ENCODE data around the gene KRTAP10-7.

The KRTAP10-7 gene

GRCh38 chr21:44567481-44568171 lies 32.8 kb upstream of the KRTAP10-7 start:
- Histone ChIP-seq H3K4me2 (no peak overlapping the region), H2AFZ (ENCODE audit: low read depth) (no peak overlapping the region), H3K36me3 (ENCODE audit: insufficient read depth) (no peaks in the 10 kb centered on the region), H3K4me3 (IDR thresholded peaks at IDR 0.05; ENCODE audit: insufficient read depth, low read depth, low read length) (no peak overlapping the region), H3K27ac (no peak overlapping the region), H3K4me1 (ENCODE audit: low read depth, poor library complexity, severe bottlenecking) (no peaks in the 10 kb centered on the region), H3K79me2 (ENCODE audit: insufficient read depth, low read depth) (no peaks in the 10 kb centered on the region), H4K20me1 (ENCODE audit: insufficient read depth) (no peaks in the 10 kb centered on the region), H3K9ac (no peak overlapping the region), H3K27me3 (ENCODE audit: insufficient read depth, low read depth) (peaks cover 48% of the 10 kb centered on the region)
- TF ChIP-seq, protein P1, sequence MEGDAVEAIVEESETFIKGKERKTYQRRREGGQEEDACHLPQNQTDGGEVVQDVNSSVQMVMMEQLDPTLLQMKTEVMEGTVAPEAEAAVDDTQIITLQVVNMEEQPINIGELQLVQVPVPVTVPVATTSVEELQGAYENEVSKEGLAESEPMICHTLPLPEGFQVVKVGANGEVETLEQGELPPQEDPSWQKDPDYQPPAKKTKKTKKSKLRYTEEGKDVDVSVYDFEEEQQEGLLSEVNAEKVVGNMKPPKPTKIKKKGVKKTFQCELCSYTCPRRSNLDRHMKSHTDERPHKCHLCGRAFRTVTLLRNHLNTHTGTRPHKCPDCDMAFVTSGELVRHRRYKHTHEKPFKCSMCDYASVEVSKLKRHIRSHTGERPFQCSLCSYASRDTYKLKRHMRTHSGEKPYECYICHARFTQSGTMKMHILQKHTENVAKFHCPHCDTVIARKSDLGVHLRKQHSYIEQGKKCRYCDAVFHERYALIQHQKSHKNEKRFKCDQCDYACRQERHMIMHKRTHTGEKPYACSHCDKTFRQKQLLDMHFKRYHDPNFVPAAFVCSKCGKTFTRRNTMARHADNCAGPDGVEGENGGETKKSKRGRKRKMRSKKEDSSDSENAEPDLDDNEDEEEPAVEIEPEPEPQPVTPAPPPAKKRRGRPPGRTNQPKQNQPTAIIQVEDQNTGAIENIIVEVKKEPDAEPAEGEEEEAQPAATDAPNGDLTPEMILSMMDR (conservative IDR thresholded peaks at IDR 0.05; ENCODE audit: low read depth, low read length): no peak

GRCh38 chr21:44568261-44568660 lies 32.1 kb upstream of the KRTAP10-7 start:
- no peaks in the 10 kb centered on the region for H3K4me1 ChIP-seq (ENCODE audit: low read depth, poor library complexity, severe bottlenecking)
- TF ChIP-seq, protein P1 (conservative IDR thresholded peaks at IDR 0.05; ENCODE audit: low read depth, low read length): no peak
- no peak overlapping the region for H3K4me3 ChIP-seq (IDR thresholded peaks at IDR 0.05; ENCODE audit: insufficient read depth, low read depth, low read length)
- H3K27me3 ChIP-seq (ENCODE audit: insufficient read depth, low read depth): peaks cover 54% of the 10 kb centered on the region
- H3K79me2 ChIP-seq (ENCODE audit: insufficient read depth, low read depth): no peaks in the 10 kb centered on the region
- H3K9ac ChIP-seq: no peak overlapping the region
- H4K20me1 ChIP-seq (ENCODE audit: insufficient read depth): no peaks in the 10 kb centered on the region
- no peak overlapping the region for H2AFZ ChIP-seq (ENCODE audit: low read depth)
- no peak overlapping the region for H3K4me2 ChIP-seq
- no peaks in the 10 kb centered on the region for H3K36me3 ChIP-seq (ENCODE audit: insufficient read depth)
- no peak overlapping the region for H3K27ac ChIP-seq

DNA sequence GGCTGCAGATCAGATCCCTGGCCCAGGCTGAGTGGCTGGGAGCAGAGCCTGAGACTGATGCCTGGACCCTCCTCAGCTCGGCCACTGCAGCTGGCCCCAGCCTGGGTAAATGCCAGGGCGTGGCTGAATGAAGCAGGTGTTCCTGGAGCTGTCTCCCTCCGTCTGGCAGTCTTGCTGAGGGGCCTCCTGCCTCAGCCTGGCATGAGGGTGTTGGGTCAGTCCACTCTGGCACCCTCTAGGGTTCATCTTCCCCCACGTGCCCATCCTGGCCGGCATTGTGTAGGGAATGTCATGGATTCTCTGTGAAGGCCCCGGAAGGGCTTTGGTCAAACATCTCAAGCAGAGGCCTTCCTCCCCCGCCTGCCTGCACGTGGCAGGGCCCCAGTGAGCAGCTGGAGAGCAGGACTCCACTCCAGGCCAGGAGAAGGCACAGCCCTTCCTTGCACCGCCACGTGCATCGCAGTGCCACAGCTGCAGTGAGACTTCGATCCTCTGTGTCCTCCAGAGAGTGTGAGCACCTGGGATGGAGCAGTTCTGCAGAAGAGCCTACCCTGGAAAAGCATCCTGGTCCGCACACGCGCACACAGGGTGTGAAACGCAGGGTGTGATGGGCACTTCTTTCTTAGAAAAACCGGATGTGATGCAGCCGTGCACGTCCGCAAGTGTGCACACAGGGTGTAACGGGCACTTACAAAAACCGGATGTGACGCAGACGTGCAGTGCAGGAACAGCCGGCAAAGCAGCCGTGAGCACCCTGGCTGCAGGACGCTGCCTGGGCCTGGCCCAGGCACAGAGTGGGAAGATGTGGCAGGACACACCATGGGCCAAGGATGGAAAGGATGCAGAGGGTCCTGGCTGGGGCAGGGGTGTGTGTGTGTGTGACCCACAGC lies 31.5 kb upstream of the KRTAP10-7 start:
- Histone ChIP-seq H4K20me1 (ENCODE audit: insufficient read depth) (no peaks in the 10 kb centered on the region), H2AFZ (ENCODE audit: low read depth) (no peak overlapping the region), H3K79me2 (ENCODE audit: insufficient read depth, low read depth) (no peaks in the 10 kb centered on the region), H3K36me3 (ENCODE audit: insufficient read depth) (no peaks in the 10 kb centered on the region), H3K4me2 (no peak overlapping the region), H3K27ac (no peak overlapping the region), H3K27me3 (ENCODE audit: insufficient read depth, low read depth) (peaks cover 57% of the 10 kb centered on the region), H3K4me1 (ENCODE audit: low read depth, poor library complexity, severe bottlenecking) (no peaks in the 10 kb centered on the region), H3K9ac (no peak overlapping the region), H3K4me3 (IDR thresholded peaks at IDR 0.05; ENCODE audit: insufficient read depth, low read depth, low read length) (no peak overlapping the region)
- TF ChIP-seq, protein P1 (conservative IDR thresholded peaks at IDR 0.05; ENCODE audit: low read depth, low read length): no peak

- no peak overlapping the region for H3K27ac ChIP-seq
Observed at GRCh38 chr21:44569861-44570517, 30.4 kb upstream of the KRTAP10-7 start.

More at GRCh38 chr21:44569861-44570517, 30.4 kb upstream of the KRTAP10-7 start:
- Histone ChIP-seq H3K27me3 (ENCODE audit: insufficient read depth, low read depth) (peaks cover 59% of the 10 kb centered on the region), H3K4me3 (IDR thresholded peaks at IDR 0.05; ENCODE audit: insufficient read depth, low read depth, low read length) (no peak overlapping the region), H3K9ac (no peak overlapping the region), H4K20me1 (ENCODE audit: insufficient read depth) (no peaks in the 10 kb centered on the region), H2AFZ (ENCODE audit: low read depth) (no peak overlapping the region), H3K36me3 (ENCODE audit: insufficient read depth) (no peaks in the 10 kb centered on the region), H3K4me2 (no peak overlapping the region), H3K4me1 (ENCODE audit: low read depth, poor library complexity, severe bottlenecking) (no peaks in the 10 kb centered on the region), H3K79me2 (ENCODE audit: insufficient read depth, low read depth) (no peaks in the 10 kb centered on the region)
- TF ChIP-seq, protein P1 (conservative IDR thresholded peaks at IDR 0.05; ENCODE audit: low read depth, low read length): no peak
